ENCODE measurements around the gene TPD52L3.

Gene TPD52L3

DNA sequence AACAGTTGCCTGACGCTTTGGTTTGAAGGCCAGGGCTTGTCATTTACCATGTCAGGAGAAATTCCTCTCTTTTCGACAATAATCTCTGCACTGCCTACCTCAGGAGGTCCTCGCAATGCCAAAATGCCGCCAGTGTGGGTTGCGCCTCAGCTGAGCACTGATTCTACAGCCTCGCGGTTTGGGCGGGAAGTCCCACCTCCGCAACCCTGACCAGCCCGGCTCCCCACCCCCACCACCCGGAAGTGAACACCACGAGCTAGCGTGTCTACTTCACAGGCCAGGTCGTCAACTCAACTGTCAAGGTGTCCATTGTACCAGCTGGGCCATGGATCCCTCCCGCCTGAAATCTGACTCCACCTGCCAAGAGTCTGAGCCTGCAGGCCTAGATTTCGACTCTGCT is at the start of gene TPD52L3:
Gene TPD52L3 (plus strand): TSS at position 273 of the 400 bp plus-strand sequence. CDS start 221 bp downstream, outside the sequence.
- no peak for DNase-seq (ENCODE audit: low spot score)

DNA sequence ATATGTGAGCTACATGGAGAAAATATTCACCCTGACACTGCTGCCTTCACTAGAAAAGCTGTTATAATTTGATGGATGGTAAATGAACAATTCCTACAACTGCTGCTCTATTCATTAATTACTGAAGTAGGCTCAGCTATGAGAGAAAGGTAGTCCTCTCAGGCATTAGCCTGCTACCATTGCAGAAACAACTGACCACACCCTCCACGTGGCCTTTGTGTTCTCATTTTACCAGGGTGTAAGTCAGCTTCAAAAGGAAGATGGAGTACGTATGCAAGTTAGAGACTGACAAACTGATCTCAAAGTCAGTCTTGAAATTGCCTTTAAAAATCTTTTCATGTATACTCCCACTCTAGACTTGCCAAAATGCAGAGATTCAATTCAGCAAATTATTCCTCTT is 26.3 kb upstream of the TPD52L3 start:
- DNase-seq (ENCODE audit: low spot score) = no peak

GRCh38 chr9:6302417-6302816 is 25.8 kb upstream of the TPD52L3 start:
- DNase-seq (ENCODE audit: low spot score) = no peak

DNA sequence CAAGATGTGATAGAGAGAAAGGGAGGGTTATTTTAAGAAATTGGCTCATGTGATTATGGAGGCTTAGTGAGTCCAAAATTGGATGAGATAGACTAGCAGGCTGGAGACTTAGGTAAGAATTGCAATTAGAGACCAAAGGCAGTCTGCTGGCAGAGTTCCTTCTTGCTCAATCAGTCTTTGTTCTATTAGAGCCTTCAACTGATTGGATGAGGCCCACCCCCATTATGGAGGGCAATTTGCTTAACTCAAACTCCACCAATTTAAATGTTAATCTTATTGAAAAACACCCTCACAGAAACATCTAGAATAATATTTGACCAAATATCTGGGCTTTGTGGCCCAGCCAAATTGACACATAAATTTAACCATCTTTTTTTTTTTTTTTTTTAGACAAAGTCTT is 23.9 kb upstream of the TPD52L3 start:
- no peak for DNase-seq (ENCODE audit: low spot score)

DNA sequence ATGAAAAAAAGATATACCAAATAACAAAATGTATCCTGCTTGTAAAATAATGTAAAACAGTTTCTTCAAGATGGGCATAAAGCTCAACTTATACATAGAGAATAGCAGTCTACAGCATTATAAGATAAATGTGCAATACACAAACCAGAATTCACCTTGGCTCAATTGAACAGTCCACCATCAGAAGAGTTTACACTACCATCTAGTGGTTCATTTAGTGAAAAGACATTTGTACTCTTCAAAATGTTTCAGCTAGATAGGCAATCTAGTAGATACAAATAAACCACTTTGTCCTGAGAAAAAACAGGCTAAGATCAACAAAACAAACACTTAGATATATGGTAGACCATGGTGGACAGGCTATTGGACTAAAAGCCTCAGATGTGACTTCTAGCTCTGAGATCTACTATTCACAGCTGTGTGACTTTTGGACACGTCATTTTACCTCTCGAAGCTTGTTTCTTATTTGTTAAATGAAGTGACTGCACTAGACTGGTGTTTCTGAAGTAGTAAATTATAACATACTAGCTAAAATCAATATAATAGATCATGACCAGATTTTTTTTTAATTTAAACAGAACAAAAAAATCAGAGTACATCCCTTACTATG is 22.1 kb upstream of the TPD52L3 start:
- no peak for DNase-seq (ENCODE audit: low spot score)

DNA sequence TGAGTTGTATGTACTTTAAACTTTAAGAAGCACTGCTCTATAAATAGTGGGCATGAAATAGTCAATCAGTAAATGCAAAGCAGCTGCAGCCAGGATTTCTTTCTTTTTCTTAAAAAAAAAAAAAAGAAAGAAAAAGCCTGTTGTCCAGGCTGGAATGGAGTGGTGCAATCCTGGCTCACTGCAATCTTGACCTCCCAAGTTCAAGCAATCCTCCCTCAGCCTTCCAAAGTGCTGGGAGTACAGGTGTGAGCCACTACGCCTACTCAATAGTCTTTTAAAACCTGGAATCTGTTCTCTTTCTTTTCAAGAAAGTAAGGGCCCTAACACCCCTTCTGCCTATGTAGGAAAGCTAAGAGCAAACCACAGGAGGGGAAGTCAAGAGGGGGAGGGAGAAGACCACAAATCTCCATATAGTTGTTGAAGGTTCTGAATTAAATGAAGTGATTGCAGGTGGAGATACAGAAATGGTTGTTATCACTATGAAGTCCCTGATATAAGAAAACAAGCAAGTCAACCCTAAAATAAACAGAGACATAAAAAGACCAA is 20.6 kb upstream of the TPD52L3 start:
- DNase-seq (ENCODE audit: low spot score) = no peak

DNA sequence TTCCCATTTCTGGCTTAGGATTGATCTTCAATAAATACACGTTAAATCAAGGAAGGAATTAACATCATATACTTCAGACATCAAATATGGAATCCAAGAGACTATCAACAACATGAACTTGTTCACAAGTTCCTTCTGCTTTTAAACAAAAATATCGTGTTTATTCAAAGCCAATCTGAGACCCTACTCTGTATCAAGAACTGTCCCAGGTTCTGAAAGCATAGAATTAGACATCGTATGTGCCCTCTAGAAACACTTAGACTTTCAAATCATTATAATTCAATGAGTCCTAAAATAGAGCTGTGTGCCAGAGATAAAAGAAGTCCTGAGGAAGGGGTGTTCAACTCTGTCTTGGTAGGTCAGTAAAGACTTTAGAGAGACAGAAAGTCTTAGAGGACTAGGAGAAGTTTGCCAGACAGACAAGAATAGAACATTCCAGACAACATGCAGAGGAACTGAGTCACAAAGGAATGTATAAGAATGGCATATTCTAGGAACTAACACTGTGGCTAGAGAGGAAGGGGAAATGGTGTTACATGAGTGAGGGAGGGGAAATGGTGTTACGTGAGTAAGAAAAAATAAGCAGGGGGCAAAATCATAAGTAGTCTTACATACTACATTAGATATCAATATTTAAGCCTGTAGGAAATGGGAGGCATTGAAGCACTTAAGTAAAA is 2.9 kb downstream of the TPD52L3 start:
- DNase-seq (ENCODE audit: low spot score) = no peak

- DNase-seq (ENCODE audit: low spot score) = no peak
Measured at GRCh38 chr9:6334305-6334704, 6.1 kb downstream of the TPD52L3 start.

DNA sequence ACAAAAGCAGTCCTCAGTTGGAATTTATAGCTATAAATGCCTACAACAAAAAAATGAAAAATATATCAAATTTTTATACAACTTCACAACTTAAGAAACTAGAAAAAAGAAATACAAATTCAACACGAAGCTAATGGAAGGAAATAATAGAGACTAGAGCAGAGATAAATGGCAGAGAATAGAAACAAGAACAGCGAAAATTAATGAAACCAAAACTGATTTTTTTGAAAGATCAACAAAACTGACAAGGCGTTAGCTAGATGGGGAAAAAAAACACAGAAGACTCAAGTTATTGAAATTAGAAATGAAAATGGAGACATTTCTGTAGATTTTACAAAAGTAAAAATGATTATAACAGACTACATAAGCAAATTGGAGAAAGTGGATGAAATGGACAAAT is 20.6 kb downstream of the TPD52L3 start:
- DNase-seq (ENCODE audit: low spot score) = no peak

DNA sequence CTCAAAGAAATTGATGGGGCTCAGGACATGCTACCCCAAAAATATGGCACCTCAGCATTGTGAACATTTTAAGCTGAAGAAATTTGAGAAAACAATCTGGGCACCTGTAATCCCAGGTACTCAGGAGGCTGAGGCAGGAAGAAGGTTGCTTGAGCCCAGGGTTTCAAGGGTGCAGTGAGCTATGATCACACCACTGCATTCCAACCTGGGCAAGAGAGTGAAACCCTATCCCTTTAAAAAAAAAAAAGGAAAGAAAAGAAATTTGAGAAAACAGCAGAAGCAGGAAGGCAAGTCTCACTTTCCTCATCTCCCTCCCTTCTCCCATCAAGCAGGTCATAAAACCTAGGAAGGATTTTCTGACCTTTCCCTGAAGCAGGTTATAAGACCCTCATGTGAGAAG is 23.6 kb downstream of the TPD52L3 start:
- DNase-seq (ENCODE audit: low spot score) = no peak

- peak; percentile 63 for DNase-seq (ENCODE audit: low spot score)
Measured at GRCh38 chr9:6354072-6354686, 26.0 kb downstream of the TPD52L3 start.

- no peak for DNase-seq (ENCODE audit: low spot score)
Measured at GRCh38 chr9:6355728-6356127, 27.6 kb downstream of the TPD52L3 start.

DNA sequence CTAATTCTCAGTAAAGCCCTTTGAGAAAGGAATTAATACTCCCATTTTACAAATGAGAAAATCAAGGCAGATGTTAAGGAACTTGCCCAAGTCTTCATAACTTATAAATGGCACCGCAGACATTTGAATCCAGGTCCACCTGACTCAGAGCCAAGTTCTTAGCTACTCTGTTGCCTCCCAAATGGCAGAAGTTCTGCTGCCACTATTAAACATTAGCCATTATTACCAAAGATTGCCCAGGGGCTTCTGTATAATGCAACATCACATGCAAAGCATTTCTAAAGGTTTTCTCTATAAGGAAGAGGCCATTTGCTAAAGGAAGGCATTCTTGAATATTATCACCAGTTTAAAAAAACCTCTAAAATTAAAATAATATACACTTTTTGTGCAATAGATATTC is 28.3 kb downstream of the TPD52L3 start:
- DNase-seq (ENCODE audit: low spot score) = no peak

GRCh38 chr9:6356904-6357303 is 28.7 kb downstream of the TPD52L3 start:
- DNase-seq (ENCODE audit: low spot score) = no peak

- no peak for DNase-seq (ENCODE audit: low spot score)
Measured at GRCh38 chr9:6367128-6367890, 39.1 kb downstream of the TPD52L3 start.

DNA sequence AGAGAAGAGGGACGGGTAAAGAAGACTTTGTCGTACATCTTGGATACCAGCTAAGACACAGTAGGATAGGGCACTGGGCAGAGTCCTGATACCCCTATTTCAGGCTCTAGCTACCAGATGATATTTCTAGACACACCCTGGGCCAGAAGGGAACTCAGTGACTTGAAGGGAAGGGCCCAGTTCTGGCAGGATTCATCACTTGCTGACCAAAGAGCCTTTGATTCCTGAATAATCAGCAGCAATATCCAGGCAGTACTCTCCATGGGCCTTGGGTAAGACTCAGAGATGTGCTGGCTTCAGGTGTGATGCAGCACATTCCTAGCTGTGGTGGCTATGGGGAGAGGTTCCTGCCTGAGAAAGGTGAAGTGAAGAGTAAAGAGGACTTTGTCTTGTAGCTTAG is 40.7 kb downstream of the TPD52L3 start:
- no peak for DNase-seq (ENCODE audit: low spot score)
